Measurements from ENCODE around the gene SEC23B.

Gene SEC23B

DNA sequence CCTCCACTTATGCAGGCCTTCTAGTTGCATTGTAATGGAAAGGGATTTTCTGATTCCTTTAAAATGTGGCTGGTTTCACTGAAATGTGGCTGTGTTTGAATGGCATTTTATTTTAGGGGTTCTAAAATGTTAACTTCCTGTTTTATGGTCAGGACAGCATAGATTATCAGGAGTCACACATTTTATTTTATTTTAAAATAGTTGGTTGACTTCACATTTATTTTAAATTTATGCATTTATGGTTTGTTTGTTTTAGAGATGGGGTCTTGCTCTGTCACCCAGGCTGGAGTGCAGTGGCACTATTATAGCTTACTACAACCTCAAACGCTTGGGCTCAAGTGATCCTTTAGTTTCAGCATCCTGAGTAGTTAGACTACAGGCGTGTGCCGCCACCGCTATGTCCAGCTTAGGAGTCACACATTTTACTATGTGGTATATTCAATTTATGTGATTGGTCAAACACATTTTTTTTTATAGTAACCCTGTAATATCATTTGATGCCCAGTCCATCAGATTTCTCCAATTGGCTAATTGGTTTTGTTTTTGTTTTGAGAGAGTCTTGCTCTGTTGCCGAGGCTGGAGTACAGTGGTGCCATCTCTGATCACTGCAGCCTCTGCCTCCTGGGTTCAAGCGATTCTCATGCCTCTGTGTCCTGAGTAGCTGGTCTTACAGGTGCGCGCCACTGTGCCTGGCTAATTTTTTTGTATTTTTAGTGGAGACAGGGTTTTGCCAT, 82.4 kb downstream of the SEC23B start:
- no peak for DNase-seq

DNA sequence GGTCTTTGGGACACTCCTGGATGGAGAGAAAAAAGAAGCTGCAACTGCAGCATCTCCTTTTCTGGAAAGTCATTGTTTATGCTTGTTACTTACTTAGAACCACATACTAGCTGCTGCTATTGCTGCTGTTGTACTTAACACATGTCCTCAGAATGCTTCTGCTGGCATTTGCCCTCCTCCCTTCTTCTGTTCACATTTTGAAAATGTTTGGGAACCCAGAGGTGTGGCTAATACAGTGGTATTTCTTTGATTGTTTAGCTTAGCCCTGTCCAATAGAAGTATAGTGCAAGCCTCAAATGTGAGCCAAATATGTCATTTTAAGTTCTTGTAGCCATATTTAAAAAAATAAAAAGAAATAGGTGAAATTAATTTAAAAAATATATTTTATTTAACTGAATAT, 88.5 kb downstream of the SEC23B start:
- no peak for DNase-seq

DNA sequence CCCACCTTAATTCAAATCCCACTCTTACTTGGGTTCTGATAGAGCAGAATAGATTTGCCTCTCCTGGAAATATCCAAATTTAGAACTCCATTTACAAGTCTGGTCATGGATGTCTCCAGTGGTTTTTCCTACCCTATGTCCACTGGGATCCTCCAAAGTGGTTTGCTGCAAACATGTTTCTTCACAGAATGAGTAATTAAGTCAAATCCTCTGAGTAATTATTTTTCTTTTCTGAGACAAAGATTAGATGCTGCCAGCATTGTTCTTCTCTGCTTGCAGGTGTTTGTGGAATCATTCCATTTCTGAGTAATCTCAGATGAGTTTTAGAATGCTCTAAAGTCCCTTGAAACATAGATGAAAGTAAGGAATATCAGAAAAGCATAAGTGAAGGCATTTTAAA, 102.0 kb downstream of the SEC23B start:
- DNase-seq: no peak

All from fibroblast of skin of right quadriceps (primary cell).